T47D (cell line): ENCODE results near the gene PRUNE2.
"Not testable (repeated sequence)": the region's sequence is repeated elsewhere in the genome, so short reads cannot be mapped to it uniquely, and the experiment has no call there.

Experiments used
- DNase-seq, 2 experiments: peaks; one replicate each; pipeline versions ENCODE4 v3.0.0 to v3.0.0-alpha.2; 2011 to 2012; ENCODE audit warnings: low read depth in 1 of 2, low spot score in 1 of 2
- JUND ChIP-seq: IDR thresholded peaks from 2 replicates; pipeline ENCODE4 v1.6.1; 2012; ENCODE audit warnings: low read depth
- in situ Hi-C: cut with HindIII; loops from 2 replicates; pipeline ENCODE4 v1.10.0; 2016; ENCODE audit warnings: low sequenced_read_pairs, low pct_unique_long_range_greater_than_20kb

PRUNE2 gene

GRCh38 chr9:76687861-76688391 lies 218.0 kb downstream of the PRUNE2 start:
- in situ Hi-C loops: no loop called here
- TF ChIP-seq JUND: no peak
- no peak for DNase-seq

GRCh38 chr9:76686756-76687155 lies 219.2 kb downstream of the PRUNE2 start:
- in situ Hi-C loops: no loop called here
- no peak for DNase-seq
- no peak for TF ChIP-seq JUND

- TF ChIP-seq JUND: no peak
- in situ Hi-C loops: no loop called here
- no peak for DNase-seq
Observed at GRCh38 chr9:76684213-76684612, 221.7 kb downstream of the PRUNE2 start.

- in situ Hi-C loops: no loop called here
- no peak for DNase-seq
- TF ChIP-seq JUND: no peak
Observed at GRCh38 chr9:76681556-76681955, 224.4 kb downstream of the PRUNE2 start.

- no peak for TF ChIP-seq JUND
- in situ Hi-C loops: no loop called here
Observed at GRCh38 chr9:76680716-76681425, 225.0 kb downstream of the PRUNE2 start.

GRCh38 chr9:76677481-76678055 lies 228.3 kb downstream of the PRUNE2 start:
- in situ Hi-C loops: no loop called here
- DNase-seq: peak in 1 of 2 experiments; percentile 18
- no peak for TF ChIP-seq JUND

More at GRCh38 chr9:76680716-76681425, 225.0 kb downstream of the PRUNE2 start:
- no peak for DNase-seq

GRCh38 chr9:76676857-76677256 lies 229.1 kb downstream of the PRUNE2 start:
- in situ Hi-C loops: no loop called here
- no peak for TF ChIP-seq JUND
- no peak for DNase-seq

GRCh38 chr9:76667521-76667957 lies 238.4 kb downstream of the PRUNE2 start:
- no peak for DNase-seq
- in situ Hi-C loops: no loop called here
- TF ChIP-seq JUND: no peak

- peak in 1 of 2 experiments; percentile 56 for DNase-seq
- in situ Hi-C loops: not testable (repeated sequence)
Observed at GRCh38 chr9:76665966-76666365, 239.9 kb downstream of the PRUNE2 start.

GRCh38 chr9:76665458-76665857 lies 240.5 kb downstream of the PRUNE2 start:
- TF ChIP-seq JUND: no peak
- in situ Hi-C loops: no loop called here
- no peak for DNase-seq

GRCh38 chr9:76664120-76664519 lies 241.8 kb downstream of the PRUNE2 start:
- DNase-seq: no peak
- in situ Hi-C loops: no loop called here
- TF ChIP-seq JUND: no peak

GRCh38 chr9:76662476-76663281 lies 243.2 kb downstream of the PRUNE2 start:
- peak in 1 of 2 experiments; percentile 14 for DNase-seq
- TF ChIP-seq JUND: no peak
- in situ Hi-C loops: no loop called here
